ENCODE data around the gene SLC6A12. TPM values are rescaled to one million over a fixed set of nuclear protein-coding genes. Genes with fewer than 3 reads are reported as not detected.

Gene SLC6A12
- total RNA-seq, 1 donor from 2014 or later: 0.51 TPM

DNA sequence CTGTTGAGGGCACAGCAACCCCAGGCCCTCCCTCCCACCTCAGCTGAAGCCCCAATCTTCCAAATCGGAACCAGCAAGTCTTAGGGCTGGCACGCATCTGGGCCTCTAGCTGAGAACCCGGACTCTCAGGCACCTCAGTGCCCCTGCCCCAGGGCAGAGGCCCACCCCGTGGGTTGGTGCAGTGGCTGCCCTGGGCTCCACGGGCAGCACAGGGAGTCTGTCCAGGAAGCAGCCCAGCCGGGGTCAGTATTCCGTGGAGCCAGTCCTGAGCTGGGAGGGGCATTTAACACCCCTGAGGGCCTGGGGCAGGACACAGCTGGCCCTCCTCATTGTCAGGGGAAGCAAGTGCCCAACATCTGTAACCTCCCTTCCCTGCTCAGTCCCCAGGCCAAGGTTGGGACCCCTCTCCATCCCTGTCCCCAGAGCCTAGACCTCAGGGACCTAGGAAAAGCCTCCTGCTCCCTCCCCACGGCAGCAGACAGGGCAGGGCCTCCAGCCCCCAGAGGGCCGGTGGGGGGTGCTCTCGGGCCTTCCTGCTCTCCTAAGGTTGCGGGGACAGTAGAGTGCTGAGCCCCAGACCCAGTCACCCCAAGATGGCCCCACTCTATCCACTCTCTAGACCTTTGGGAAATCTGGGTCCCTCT, 36.5 kb downstream of the SLC6A12 start:
- DNase-seq: no peak

DNA sequence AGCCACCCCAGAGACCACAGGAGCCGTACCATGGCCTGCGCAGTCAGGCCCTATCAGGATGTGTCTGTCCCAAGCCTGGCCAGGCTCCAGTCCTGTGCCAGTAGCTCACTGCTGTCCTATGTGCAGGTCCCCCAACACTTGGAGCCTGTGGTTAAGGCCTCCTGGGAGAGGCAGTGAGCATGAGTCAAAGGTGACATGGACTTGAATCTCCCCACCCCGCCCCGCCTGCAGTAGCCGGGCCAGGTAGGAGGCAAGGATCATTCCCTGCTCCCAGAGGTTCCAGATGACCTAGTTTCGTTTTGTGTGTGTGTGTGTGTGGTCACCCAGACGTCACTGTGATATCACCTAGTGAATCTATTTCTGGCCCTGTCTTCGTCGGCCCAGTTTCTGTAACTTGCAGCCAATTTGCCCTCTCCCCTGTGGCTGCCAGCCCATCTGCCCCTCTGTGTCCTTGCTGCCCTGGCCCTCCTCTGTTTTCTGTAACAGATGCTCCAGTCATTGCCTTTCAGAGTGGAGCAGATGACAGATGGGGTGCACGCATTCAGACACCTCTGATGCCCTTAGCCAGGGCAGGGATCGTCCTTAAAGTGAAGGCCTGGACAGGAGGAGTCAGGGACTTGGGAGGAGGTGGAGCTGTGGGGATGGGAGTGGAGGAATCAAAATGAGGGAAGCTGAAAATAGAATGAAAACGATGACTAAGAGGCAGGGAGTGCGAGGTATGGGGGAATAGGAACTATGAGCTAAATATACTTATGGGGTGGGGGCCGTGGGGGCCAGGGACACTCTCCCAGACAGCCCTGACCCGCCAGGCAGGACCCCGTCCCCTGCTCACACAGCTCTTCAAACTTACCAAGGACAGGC, 37.4 kb downstream of the SLC6A12 start:
- peak; percentile 60 for DNase-seq

DNA sequence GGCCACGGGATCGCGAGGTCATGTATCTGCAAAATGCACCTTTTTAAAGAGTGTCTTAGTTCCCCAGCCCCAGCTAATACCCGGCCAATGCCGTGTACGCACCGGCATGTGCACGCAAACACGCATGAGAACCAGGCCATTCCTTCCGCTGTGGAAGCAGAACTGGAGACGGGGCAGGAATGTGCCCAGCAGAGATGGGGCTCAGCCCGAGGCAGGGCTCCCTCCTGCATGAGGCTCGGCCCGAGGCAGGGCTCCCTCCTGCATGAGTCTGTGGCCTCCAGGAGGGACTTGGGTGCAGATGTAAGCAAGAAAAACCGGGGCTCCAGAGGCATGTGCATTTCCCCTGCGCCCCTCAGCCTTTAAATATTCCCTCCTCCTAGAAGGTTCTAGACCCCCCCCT, 38.2 kb downstream of the SLC6A12 start:
- DNase-seq: no peak

DNA sequence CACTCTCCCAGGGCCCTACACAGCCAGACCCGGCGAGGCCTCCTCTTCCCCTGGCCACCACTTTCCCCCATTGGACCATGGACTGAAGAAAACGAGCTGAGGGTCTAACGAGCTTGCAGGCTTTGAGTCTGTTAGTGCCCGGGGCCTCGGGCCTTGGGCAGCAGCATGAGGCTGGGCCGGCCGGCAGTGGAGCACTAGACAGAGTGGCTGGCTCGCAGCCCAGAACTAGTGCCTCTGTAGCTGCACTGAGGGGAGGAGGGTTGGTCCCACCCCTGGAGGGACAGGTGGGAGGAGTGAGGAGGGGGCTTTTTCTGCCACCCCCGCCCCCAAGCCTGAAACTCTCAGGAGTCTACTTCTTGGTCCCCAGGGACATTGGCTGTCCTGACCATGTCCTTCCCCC, 38.7 kb downstream of the SLC6A12 start:
- peak; percentile 72 for DNase-seq

DNA sequence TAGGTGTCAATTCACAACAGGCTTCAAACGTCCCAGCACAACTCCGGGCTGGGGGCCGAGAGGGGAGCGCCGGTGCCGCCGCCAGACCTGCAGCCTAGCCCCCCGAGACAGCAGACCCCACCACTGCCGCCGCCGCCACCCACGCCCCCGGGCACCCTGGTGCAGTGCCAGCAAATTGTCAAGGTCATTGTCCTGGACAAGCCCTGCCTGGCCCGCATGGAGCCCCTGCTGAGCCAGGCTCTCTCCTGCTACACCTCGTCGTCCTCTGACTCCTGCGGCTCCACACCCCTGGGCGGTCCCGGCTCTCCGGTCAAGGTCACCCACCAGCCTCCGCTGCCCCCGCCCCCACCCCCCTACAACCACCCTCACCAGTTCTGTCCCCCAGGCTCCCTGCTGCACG, 39.4 kb downstream of the SLC6A12 start:
- DNase-seq: no peak

DNA sequence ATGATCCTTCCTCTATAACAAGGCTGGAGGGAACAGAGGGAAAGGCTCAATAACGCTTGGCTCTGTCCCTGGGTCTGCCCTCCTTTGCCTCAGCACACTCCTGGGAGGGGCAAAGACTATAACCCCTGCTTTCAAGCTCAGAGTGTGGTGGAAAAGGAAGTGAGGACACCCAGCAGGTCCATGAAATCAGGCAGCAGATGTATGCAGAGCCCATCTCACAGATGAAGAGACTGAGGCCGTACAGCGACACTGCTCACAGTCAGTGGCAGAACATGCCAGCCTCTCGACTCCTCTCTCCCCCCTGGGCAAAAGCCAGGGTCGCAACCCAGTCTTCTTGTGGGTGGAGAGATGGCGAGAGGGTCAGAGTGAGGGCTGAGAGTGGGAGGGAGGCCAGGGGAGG, 39.8 kb downstream of the SLC6A12 start:
- DNase-seq: no peak

DNA sequence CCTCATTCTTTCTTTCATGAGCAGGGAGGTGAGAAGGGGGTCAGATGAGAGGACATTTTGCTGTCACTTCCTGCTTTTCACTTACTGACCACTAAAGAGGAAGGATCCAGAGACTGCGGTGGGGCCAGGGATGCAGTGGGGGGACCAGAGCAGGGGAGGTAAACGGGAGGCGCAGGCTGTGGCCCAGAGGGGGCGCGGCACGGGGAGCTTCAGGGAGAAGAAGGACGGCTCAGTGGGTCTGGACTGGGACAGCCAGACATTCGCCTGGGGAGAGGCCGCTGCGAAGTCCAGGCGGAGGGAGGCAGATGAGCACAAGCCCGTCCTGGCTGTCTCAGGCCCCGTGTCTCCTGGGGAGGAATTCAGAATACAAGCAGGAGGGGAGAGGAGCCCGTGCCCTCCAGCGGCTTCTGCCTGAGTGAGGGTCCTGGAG, 41.2 kb downstream of the SLC6A12 start:
- no peak for DNase-seq

DNA sequence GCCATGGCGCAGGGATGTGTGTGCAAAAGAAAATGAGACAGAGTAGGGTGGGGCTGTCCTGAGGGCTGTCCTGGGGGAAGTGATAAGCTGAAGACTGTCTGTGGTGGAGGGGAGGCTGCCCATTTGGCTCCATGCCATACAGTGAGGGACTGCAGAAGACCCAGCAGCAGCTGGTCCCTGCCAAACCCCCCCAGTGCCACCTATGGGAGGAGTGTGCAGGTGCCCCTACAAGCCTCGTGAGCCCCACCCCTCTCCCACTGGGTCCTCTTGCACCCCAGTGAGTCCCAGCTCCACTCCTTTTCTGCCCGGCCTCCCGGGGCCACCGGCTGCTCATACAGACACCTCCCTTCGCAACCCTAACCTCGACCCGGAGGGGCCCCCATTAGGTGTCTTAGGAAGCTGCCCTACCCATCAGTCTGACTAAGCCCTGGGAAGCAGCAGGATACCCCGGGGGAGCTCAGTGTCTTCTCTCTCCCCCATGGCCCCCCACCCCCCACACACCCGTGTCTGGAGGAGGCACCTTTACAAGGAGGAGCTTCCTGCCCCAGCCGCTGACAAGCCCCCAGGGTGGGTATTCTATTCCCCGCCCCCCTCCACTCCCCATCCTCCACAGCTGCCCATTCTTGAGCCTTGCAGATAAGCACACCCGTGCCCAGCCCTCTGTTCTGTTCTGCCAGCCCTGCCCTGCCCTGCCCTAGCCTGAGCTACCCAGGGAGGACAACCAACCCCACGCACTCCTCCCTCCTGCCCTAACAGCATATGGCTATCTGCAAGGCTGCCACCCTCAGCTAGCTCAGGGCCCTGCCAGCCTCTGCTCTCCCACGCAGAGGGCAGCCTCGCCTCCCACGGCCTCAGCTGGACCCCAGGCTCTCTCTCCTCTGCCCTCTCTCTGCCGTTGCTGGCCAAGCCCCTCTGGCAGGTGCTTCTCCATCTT, 41.9 kb downstream of the SLC6A12 start:
- no peak for DNase-seq

DNA sequence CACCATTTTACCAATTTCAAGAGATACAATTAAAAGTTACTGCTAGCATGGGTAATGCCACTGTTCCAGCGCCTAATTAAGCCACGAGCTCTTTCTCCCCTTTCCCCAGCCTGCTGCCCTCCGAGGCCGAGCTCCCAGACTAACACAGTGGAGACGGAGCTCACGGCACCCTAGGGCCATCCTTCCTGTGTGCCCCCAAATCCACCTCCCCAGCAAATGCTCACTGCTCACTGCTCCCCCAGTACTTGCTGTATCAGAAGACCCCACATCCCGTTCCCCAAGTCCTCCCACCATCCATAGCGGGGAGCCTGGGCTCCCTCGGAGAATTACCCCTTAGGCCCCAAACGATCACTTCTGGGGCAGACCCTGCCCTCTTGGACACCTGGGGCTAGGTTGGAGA, 42.7 kb downstream of the SLC6A12 start:
- no peak for DNase-seq

DNA sequence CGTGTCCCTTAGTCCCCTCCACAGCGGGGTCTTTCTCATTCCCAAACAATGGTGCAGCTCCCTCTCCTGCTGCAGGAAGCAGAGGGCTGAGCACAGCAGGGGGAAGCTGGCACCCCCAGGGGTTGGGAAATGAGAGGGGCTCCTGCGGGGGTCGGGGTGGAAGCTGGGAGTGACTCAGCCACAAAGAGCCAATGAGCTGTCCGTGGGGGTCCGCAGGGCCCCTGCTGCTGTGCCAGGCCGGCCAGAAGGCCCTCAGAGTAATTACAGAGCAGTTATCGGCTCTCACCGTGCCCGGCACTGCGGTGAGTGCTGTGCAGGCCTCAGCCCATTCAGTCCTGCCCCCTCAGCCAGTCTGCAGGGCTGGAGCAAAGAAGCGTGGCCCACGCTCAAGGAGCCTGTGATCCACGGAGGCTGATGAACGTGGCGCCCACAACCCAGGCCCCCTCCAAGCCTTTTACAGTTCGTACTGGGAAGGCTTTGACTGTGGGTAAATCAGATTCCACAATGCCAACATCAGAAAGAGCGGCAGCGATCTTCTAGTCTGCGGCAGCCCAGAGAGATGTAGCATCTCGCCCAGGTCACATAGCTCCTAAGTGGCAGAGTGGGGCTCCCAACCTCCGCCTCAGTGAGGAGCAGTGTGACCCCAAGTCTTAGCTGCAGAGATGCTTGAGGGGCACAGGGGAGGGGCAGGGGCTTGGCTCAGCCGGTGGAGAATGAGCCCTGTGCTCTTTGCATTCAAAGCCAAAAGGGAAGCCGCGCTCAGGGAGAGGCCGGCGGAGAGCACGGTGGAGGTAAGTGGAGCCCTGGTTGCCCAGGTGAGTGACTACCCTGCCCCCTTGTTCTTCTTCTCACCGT, 43.4 kb downstream of the SLC6A12 start:
- DNase-seq: no peak

DNA sequence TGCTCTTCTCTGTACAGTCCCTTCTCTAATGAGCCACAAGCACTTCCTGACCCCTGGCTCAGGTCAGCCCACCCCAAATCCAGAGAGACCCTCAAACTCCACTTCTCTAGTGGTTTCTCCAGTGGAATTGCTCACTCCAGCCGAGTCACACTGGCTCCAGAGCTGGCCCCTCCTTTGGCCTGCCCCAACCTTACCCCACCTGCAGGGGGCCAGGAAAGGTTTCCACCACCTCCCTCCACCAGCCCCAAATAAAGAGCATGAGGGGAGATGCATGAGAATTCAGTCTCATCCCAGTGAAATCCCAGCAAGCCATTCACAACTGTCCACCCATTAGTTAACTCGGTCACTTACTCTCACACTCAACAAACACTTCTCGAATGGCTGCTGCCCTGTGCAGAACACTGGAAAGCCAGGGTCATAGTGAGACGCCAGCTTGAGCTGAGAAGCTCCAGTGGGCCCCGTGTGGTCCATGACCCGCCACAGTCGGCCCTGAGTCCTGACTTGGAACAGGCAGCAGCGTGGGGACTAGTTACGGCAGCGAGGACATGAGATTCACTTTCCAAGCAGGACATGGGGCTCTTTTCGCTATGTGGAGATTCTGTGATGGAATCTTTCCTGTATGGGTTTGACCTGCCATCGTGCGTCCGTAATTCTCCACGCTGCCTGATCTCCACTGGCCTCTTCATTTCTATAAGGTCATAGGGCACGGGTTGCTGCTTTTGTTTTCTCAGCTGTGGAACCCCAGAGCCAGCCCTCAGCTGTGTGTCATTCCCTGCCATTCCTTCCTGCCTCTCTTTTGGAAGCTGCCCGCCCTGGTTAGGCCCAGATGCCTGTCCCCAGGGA, 44.2 kb downstream of the SLC6A12 start:
- no peak for DNase-seq

DNA sequence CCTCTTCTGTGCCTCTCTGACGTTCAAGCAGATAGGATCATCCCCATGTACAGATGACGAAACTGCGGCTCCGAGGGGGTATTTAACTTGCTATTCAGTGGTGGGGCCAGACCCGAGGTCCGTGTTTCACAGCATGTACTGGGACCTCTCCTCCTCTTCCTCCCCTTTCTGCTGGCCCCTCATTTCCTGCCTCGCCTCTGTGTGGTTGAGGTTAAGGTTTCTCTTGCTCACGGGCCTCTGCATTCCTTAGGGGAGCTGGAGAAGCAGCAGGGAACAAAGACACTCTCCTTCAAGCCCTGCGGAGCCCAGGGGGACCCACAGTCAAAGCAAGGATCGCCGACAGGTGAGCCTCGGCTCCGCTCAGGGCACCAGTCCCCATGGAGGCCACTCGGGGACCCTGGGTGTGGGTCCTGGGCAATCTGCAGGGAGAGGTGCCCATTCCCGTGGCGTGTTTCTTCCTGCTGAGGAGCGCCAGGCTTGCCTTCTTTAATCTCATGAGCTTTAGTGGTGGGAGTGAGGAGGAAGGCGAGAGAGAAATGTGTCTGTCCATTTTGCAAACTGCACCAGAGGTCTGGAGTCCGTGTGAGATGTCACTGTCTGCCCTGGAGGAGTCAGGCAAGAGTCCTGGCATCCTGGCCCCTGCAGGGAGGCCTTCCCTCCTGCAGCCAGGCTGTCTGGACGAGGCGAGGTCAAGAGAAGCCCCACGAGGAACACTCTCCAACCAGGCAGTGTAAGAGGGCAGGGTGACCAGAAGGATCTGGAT, 45.0 kb downstream of the SLC6A12 start:
- peak; percentile 41 for DNase-seq

DNA sequence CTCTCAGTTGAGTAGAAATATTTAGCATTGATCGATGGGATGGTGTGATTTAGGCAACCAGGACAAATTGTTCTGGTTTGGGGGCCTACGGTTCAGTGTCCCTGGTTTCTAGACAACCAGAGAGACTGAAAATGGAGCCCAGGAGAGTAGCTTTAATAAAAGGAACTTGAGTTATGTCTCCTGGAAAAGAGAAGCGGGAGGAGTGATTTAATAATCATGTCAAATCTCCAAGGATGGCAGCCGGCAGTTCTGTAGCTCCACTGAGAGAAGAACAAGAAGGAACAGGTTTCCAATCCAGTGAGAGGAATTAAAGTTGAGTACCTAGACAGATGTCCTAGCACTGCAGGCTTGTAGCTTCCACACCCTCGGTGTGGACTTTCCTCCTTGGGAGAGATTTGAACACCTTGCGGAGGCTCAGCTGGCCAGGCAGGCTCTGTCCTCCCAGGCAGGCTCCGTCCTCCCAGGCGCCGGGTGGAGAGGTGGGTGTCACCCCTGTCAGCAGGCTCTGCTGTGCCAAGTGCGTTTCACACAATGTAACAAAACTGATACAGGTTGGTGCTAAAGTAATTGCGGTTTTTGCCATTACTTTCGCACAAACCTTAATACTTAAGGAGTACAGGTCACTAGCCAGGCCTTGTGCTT, 45.9 kb downstream of the SLC6A12 start:
- no peak for DNase-seq

DNA sequence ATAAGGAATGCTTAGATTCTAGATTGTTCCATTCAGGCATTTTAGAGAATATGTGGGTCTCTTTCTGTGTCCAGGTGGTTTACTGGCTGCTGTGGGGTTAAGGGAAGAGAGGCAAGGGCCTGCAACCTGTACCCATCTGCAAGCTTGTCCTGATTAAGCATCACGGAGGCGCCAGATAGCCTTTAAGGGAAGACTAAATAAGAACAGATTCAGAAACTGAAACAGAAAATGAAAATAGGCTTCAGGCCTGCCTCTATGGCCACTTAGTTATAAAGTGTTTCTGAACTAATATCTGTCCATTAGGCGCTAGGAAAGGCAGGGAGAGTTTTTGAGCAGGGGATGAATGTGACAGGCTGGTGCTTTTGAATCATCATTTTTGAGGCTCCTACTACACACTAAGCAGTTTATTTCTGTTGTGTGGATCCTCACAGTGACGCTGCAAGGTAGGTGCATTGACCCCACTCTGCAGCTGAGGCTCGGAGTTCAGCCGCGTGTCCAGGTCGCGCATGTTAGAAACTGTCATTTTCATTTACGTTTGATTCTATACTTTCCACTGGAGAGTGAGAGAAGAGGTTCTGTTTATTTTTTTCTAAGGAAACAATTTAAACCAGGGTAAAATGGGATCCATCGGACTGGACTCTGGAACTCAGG, 47.4 kb downstream of the SLC6A12 start:
- DNase-seq: no peak

DNA sequence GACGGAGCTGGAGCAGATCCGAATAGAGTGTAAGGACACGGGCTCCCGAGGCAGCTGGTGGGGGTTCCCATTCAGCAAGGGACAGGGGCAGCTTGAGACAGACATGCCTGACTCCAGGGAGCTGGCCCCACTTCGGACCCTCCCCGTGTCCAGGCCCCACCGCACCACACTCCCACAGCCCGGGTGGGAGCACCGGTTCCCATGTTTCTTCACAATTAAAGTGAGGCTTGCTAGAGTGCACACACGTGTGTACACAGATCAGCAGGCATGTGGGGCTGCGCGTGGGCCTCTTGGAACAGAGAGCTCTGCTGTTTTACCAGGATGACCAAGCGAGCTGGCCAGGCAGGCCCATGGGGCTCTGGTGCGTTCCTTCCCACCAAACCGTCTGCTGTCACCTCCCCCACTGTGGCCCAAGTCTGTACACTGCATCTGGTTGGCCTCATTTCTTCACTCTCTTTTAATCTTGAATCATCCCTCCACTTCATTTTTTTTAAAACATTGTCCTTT, 48.0 kb downstream of the SLC6A12 start:
- no peak for DNase-seq

DNA sequence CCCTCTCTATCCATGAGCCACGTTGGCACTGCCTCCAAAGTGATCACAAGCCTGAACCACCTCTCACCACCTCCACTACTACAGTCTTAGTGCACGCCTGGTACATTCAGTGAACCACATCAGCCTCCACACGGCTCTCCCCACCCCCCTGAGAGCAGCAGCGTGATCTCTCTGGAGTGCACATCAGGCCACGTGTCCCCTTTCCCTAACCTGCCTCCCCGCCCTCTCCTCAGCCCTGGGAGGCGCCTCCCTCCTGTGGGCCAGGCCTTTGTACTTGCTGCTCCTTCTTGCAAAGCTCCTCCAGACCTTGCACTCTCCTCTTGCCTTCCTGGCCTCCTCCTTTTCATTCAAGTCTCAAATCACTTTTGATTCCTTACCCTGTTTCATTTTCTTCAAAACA, 49.8 kb downstream of the SLC6A12 start:
- DNase-seq: no peak

DNA sequence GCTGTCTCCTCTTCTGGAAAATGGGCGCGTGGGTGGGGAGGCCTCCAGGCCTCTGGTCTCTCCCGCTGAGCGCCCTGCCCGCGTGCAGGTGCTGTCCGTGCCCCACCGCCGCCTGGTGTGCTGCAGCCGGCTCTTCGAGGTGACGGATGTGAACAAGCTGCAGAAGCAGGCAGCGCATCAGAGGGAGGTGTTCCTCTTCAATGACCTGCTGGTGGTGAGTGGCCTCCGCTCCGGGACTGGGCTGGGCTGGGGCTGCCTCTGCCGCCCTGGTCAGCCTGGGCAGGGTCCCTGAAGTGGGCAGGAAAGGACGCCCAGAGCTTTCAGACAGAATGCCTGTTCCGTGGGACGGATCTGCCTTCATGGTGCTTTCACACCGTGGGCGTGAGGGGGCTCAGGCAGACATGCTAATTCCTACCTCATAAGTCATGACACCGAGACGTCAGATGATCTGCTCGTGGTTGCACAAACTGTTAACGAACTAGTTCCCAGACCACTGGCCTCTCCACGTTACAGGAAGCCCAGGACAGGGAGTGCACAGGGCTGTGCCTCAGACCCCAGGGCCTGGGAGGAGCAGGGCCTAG, 50.5 kb downstream of the SLC6A12 start:
- DNase-seq: no peak

Data from tongue (tissue), 2 donors.